Renal cortex interstitium (tissue), 11 donors: ENCODE results near the gene TMEM30B. TPM values are rescaled to one million over a fixed set of nuclear protein-coding genes. Genes with fewer than 3 reads are reported as not detected.
"Not testable (repeated sequence)": the region's sequence is repeated elsewhere in the genome, so short reads cannot be mapped to it uniquely, and the experiment has no call there.

Experiments used
- DNase-seq, 11 donors: peaks; one replicate each; pipeline ENCODE4 v3.0.0-alpha.2; 2013; ENCODE audit warnings: low read depth in 9 of 11, low spot score in 4 of 11; ENCODE audit errors: extremely low read depth in 1 of 11
- polyA plus RNA-seq, 3 donors: library from polyadenylated mRNA; unstranded; fragments of 120-200 nt; gene quantifications; one replicate each; pipeline ENCODE4 v1.2.1, GENCODE V29; 2013; ENCODE audit not compliant: insufficient read length in 3 of 3

TMEM30B gene
- polyA plus RNA-seq, 3 donors, result 10.0 to 11.2 (median 10.3) TPM

- DNase-seq, result no peak
Observed at GRCh38 chr14:61319086-61319485, 37.9 kb upstream of the TMEM30B start.

- DNase-seq, result no peak
Observed at GRCh38 chr14:61315313-61315712, 34.2 kb upstream of the TMEM30B start.

GRCh38 chr14:61308701-61309100 lies 27.6 kb upstream of the TMEM30B start:
- DNase-seq, result not testable (repeated sequence)

GRCh38 chr14:61308198-61308597 lies 27.1 kb upstream of the TMEM30B start:
- DNase-seq, result no peak

DNA sequence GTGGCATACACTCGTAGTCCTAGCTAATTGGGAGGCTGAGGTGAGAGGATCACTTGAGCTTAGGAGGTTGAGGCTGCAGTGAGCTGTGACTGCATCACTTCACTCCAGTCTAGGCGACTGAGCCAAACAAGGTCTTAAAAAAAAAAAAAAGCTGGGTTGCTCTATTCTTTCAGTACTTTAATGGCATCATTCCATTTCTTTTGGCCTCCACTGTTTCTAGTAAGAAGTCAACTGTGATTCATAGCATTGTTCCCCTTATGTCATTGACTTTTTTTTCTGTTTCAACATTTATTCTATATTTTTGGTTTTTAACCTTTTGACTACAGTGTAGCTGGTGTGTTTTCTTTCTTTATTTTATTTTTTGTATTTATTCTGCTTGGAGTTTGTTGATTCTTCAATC lies 23.6 kb upstream of the TMEM30B start:
- DNase-seq, result no peak

DNA sequence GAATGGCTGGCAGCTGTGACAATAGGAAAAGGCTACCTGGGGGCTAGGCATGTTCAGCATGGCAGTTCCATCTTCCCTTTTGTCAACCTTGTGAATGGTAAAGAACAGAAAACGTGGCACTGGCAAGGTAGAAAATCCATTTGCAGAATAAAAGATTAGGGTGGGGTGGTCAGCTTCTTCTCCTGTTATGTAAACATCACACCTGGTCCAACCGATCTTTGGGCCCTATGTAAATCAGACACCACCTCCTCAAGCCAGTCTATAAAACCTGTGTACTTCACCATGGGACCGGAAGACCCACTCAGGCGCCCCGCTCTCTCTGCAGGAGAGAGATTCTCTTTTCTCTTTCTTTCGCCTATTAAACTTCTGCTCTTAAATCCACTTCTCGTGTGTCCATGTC lies 19.6 kb upstream of the TMEM30B start:
- DNase-seq, result no peak

- DNase-seq, result no peak
Observed at GRCh38 chr14:61300209-61300608, 19.1 kb upstream of the TMEM30B start.

- DNase-seq, result no peak
Observed at GRCh38 chr14:61298824-61299223, 17.7 kb upstream of the TMEM30B start.

DNA sequence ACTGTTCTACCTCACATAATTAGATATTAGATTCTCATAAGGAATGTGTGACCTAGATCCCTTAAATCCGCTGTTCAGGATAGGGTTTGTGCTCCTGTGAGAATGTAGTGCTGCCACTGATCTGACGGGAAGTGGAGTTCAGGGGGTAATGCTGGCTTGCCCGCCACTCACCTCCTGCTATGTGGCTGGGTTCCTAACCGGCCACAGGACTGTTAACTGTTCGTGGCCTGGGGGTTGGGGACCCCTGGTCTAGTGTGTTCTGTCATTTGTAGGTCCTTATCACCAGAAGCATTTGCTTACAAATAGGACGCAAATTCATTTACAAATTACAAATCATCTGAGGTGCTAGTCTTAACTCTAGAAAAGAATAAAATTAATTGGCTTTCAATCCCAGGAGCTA lies 16.4 kb upstream of the TMEM30B start:
- DNase-seq, result no peak

DNA sequence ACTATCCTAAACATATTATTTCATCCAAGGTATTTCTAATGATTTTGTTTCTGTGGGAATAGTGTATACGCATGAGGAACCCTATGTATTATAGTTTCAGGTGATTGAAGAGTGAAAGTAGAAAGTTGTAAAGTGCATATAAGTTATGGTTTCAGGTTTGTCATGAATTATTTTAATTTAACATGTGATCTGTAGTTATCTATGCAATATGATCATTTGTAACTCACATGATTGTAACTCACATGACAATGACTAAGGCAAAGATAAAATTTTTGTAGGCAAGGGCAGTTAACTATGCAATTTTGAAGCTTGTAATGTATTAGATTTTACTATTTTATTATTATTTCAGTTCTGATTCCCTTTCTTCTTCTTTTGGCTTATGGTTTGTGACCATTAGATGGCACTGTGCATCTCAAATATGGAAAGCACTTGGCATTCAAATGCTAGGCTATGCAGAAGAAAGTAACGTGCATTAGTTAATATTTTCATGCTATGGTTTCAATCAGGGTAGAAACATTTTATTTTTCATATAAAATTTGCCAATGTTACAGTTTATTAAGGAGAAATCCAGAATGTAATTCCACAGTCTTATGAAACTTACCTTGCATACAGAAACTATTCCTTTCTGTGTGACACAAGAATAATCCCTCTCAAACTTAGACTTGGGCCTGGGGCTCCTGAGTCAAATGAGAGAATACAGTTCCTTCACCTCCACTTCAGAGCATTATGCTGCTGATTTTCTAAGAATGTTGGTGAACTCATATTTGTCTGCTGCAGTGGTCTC lies 15.8 kb upstream of the TMEM30B start:
- peak in 2 of 11 donors; percentile 10 to 12 for DNase-seq

DNA sequence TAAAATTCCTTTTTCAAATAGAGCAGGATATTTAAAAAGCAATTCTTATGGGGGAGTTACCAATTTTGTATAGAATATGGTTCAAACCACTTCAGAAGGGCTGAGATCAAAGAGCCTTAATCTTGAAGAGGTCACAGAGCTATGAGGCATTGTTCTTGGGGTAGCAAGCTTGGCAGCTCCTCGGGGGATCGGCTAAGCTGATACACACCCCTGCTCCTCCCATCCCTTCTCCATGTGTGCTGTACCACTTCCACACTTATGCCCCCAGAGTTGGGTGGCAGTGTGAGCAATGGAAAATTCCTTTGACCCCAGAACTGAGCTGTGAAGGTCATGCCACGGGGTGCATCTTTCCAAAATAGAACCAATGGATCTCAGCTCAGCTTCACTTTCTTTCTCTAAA lies 15.0 kb upstream of the TMEM30B start:
- DNase-seq, result no peak

- DNase-seq, result no peak
Observed at GRCh38 chr14:61290701-61291100, 9.6 kb upstream of the TMEM30B start.

DNA sequence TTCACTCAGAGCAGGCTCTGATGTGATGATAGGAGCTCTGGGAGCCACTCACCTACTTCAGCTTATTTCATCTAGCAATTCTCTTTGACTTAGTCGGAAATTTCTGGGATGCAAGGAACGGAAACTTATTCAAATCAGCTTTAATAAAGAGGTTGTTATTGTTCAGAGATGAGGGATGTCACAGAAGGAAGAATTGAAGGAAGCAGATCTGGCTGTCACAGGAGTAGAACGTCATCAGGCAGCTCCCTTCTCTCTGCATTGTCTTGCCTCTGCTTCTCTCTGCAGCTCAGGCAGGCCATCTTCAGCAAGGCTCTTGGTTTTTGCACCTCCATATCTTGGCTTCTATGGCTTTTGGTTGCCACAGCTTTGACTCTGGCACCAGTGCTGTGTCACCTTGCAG lies 7.6 kb upstream of the TMEM30B start:
- DNase-seq, result no peak

DNA sequence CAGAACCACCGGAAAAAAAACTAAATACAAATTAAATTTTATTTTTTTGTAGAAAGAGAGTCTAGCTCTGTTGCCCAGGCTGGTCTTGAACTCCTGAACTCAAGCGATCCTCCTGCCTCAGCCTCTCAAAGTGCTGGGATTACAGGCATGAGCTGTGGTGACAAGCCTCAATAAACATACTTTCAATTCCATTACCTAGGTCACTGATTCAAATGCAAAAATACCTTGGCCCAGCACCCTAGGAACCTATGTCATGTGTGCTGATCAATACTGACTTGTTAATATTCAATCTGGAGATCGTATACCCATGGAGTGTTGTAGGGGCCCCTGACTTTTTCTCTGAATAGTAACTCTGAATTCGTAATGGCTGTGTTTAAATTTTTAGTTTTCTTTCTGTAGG lies 7.1 kb upstream of the TMEM30B start:
- DNase-seq, result no peak

- DNase-seq, result no peak
Observed at GRCh38 chr14:61287196-61287595, 6.1 kb upstream of the TMEM30B start.

- DNase-seq, result no peak
Observed at GRCh38 chr14:61285364-61285763, 4.2 kb upstream of the TMEM30B start.

- no peak for DNase-seq
Observed at GRCh38 chr14:61284001-61284400, 2.9 kb upstream of the TMEM30B start.

DNA sequence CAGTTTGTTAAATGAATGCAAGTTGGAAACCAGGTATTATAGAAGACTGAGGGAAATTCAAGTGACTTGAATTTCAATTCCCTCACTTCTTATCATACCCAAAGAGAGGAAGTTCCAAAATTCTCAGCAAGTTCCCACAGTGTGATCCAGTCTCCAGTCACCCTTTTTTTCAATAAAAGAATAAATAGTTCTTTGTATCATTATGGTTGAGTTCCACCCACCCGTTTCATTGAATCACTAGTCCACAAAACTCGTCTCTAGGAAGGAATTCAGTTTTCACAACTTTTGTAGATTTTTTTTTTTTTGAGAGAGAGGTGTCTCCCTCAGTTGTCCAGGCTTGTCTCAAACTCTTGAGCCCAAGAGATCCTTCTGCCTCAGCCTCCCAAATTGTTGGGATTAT lies 1.6 kb upstream of the TMEM30B start:
- DNase-seq, result no peak

DNA sequence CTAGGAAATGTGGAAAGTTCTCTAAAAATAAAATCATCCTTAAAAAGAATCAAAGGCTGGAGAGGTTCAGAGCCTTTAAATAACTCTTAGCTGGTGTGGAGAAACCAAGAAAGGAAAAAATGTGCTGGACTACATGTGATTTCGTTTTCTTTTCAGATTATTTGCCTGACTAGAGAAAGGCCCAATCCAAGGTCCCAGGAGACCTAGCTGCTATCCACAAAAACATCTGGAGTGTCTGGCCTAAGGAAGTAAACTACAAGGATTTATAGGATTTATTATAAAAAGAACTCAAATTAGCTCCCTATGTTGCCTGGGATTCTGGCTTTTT lies 774 bp upstream of the TMEM30B start:
- no peak for DNase-seq

GRCh38 chr14:61280526-61281185 lies 482 bp downstream of the TMEM30B start:
- DNase-seq, result peak in 4 of 11 donors; percentile 37 to 57 (median 52)

DNA sequence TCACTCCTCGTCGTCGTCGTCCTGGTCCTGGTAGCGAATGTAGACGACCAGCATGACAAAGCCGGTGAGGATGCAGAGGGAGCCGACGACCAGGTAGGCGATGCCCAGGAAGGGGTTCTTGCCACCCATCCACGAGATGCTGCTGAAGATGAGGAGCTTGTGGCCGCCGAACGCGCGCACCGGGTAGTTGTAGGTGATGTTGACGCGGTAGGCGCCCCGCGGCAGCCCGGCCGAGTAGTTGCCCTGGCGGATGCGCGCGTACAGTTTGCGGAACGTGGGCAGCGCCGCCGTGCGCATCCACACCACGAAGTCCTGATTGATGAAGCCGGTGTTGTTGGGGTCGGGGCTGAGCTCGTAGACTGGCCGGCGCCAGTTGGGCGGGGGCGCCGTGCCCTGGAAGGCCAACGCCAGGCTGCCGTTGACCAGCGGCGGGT lies 1.0 kb downstream of the TMEM30B start:
- DNase-seq, result no peak
